ENCODE measurements around the gene PRKAG2. TPM values are rescaled to one million over a fixed set of nuclear protein-coding genes. Genes with fewer than 3 reads are reported as not detected.

Gene PRKAG2
- total and polyA plus RNA-seq, 2 of the 8 experiments (the other 6 are each of a cell fraction or from before 2014, with no cell fraction given) = 7.5 to 18.1 TPM

- TF ChIP-seq ASH2L (IDR thresholded peaks at IDR 0.05; ENCODE audit: low read length) = no peak
These were observed 190.7 kb downstream of the PRKAG2 start (continued) for GRCh38 chr7:151686016-151686766.

Data from H1 (cell line).